ENCODE data around the gene PI4K2A. TPM values are rescaled to one million over a fixed set of nuclear protein-coding genes. Genes with fewer than 3 reads are reported as not detected.
"Not testable (repeated sequence)": the region's sequence is repeated elsewhere in the genome, so short reads cannot be mapped to it uniquely, and the experiment has no call there.

Gene PI4K2A
- total RNA-seq, 2 experiments from 2014 or later = 8.9 to 9.5 TPM

DNA sequence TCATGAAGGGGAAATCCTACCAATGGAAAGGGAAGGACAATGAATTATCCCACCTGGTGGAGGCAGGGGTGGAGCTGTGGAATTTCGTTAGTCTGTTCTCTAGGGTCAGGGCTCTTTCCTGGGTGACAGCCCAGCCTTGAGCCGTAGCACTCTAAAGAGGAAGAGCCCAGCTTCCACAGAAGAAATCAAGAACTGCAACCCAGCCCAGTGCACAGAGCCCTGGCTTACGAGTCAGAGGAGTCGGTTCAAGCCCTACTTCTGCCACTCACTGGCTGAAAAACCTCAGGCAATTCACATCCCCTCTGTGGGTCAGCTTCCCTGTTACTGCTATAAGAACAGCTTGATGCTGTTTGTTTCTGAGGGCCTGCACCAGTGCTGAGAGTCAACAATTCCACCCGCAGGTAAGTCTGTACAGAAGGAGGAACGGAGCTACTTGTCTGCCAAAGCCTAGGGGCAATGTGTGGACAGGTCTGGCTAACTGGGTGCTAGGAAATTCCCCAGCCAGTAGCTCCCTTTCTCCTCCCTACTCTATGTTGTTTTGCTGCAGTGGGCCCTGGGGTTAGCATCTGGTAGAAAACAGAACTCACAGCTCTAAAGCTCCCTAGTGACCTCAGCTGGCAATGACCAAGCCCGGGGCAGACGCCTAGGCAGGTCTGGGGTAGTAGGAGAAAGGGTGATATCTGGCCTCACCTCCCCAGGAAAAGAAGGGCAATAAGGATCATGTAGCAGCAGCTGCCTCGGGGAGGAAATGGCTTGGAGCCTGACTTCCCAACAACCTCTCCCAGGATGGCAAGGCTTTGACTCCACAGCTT is 43.3 kb downstream of the PI4K2A start:
- no peak for DNase-seq
- ChIA-PET CTCF (interaction anchor here (0.7 to 7.5 kb wide), 6 partner anchors 18 to 111 kb away, joined by 3 to 59 read pairs (median 5); partner anchors contain the start of gene ZFYVE27), POLR2A (no interaction called here)
- no peak for ATAC-seq
- no peaks in the 10 kb centered on the region for H3K9me3 Mint-ChIP-seq (ENCODE audit: insufficient read depth)
- no peak overlapping the region for H3K4me3 Mint-ChIP-seq
- H3K4me1 Mint-ChIP-seq (ENCODE audit: low read depth) = peaks cover 17% of the 10 kb centered on the region
- no peak overlapping the region for H3K27ac Mint-ChIP-seq
- no peaks in the 10 kb centered on the region for H3K27me3 Mint-ChIP-seq (ENCODE audit: low read depth)
- no peaks in the 10 kb centered on the region for H3K36me3 Mint-ChIP-seq (ENCODE audit: low read depth)

DNA sequence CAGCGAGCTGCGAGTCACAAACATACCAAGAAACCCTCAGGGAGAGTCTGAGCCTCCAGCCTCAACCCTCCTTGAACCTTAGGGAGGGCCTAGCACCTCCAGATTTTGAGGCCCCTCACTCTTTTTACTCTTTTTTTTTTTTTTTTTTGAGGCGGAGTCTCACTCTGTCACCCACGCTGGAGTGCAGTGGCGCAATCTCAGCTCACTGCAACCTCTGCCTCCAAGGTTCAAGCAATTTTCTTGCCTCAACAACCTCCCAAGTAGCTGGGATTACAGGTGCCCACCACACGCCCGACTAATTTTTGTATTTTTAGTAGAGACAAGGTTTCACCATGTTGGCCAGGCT is 43.9 kb downstream of the PI4K2A start:
- ATAC-seq; DNase-seq; POLR2A ChIA-PET; H3K4me3 Mint-ChIP-seq; H3K27ac Mint-ChIP-seq; H3K36me3 Mint-ChIP-seq (ENCODE audit: low read depth); H3K27me3 Mint-ChIP-seq (ENCODE audit: low read depth); H3K9me3 Mint-ChIP-seq (ENCODE audit: insufficient read depth): not testable (repeated sequence)
- CTCF ChIA-PET = interaction anchor here (1.2 to 7.5 kb wide), 4 partner anchors 18 to 52 kb away, joined by 4 to 59 read pairs (median 12); partner anchors contain the start of gene ZFYVE27
- H3K4me1 Mint-ChIP-seq (ENCODE audit: low read depth) = peaks cover 17% of the 10 kb centered on the region

DNA sequence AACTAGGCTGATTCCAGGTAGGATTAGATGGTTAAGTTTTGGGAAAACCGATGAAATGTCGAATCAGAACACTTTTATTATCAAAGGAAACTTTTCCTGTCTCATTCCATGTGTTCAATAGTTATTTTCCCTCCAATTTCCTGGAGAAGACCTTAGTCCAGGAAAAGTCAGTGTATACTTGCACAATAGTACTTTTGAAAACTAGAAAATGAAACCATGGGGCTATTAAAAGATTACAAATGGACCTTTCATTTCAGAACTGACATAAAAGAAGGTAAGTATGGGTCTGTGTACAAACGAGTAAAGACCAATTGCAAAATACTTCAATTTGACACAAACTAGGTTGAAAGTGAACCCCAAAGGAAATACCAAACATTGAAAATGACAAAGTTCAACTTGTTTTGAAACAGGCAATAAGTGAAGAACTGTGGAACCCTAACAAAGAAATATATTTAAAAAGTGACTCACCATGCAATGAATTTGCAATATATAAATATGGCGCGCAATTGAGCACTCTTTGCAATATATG is 44.5 kb downstream of the PI4K2A start:
- H3K27ac Mint-ChIP-seq = no peak overlapping the region
- no peaks in the 10 kb centered on the region for H3K27me3 Mint-ChIP-seq (ENCODE audit: low read depth)
- CTCF ChIA-PET = interaction anchor here (1.3 to 7.5 kb wide), 3 partner anchors 17 to 185 kb away, joined by 4 to 59 read pairs (median 18); no protein-coding TSS in a partner anchor
- H3K36me3 Mint-ChIP-seq (ENCODE audit: low read depth) = no peaks in the 10 kb centered on the region
- peaks cover 17% of the 10 kb centered on the region for H3K4me1 Mint-ChIP-seq (ENCODE audit: low read depth)
- no peak for DNase-seq
- POLR2A ChIA-PET = interaction anchor here (0.8 kb wide), 1 partner anchor 52 kb away, joined by 4 read pairs; the partner anchor contains the start of gene ZFYVE27
- ATAC-seq = no peak
- no peak overlapping the region for H3K4me3 Mint-ChIP-seq
- H3K9me3 Mint-ChIP-seq (ENCODE audit: insufficient read depth) = no peaks in the 10 kb centered on the region

DNA sequence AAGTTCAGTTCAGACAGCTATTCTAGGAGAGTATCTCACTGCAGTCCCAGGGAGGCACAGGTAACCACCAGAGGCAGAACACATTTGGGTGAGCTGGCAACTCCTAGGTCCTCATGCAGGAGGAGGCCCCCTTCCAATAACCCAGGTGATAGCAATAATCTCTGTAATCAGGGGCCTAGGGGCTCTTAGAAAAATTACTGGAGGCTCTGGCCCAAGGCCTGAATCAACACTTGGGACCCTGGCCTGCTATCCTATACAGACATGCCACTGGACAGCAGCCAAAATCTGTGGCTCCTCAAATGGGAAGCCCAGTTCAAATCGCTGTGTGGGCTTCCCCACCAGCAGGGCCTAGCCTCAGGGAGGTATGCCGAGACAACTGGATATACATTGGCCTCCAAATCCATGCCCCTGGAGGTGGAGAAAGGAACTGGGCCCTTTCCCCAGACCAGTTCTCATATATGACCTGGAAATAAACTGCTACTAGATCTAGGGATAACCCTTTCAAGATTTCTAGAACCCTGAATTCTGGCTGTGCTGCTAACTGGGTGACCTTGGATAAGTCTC is 45.0 kb downstream of the PI4K2A start:
- H3K9me3 Mint-ChIP-seq (ENCODE audit: insufficient read depth) = no peaks in the 10 kb centered on the region
- H3K36me3 Mint-ChIP-seq (ENCODE audit: low read depth) = no peaks in the 10 kb centered on the region
- H3K27ac Mint-ChIP-seq = no peak overlapping the region
- ATAC-seq (no peak), DNase-seq (no peak)
- H3K4me3 Mint-ChIP-seq = no peak overlapping the region
- POLR2A ChIA-PET = interaction anchor here (0.8 to 1.1 kb wide), 2 partner anchors 49 to 51 kb away, joined by 3 to 4 read pairs; partner anchors contain the start of gene ZFYVE27
- no peaks in the 10 kb centered on the region for H3K27me3 Mint-ChIP-seq (ENCODE audit: low read depth)
- CTCF ChIA-PET = interaction anchor here (0.7 to 7.5 kb wide), 10 partner anchors 9 to 184 kb away, joined by 3 to 59 read pairs (median 4); no protein-coding TSS in a partner anchor
- H3K4me1 Mint-ChIP-seq (ENCODE audit: low read depth) = peaks cover 17% of the 10 kb centered on the region

DNA sequence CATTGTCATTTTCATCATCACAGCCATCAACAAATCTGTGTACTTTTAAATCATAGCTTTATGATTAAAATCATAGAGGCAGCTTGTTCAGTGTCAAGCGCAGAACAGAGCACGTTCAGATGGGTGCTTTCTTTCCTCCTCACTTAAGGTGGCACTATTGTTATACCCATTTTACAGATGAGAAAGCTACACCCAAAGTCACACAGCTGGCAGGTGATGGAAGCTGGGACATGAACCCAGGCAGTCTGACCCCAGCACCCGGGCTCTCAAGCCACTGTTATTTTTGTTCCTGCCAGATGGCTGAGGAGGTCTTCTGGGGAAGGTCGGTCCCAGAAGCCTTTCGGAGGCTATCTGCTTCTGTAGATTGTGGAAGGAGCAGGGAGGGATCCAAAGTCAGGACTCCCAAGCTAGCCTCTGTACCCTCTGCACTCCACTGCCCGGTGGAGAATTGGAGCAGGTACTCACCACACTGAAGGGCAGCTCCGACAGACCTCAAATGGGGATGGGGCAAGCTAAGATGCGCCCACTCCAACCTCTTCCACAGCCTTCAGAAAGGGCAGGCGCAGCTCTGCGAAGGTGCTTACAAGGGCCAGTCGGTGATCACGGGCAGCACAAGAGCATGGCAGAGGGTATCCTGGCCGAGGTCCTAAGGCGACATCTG is 46.0 kb downstream of the PI4K2A start:
- Mint-ChIP-seq H3K4me3 (peak overlapping the region; percentile 82), H3K9me3 (ENCODE audit: insufficient read depth) (no peaks in the 10 kb centered on the region), H3K27me3 (ENCODE audit: low read depth) (no peaks in the 10 kb centered on the region), H3K27ac (peak overlapping the region; percentile 61), H3K4me1 (ENCODE audit: low read depth) (peaks cover 17% of the 10 kb centered on the region), H3K36me3 (ENCODE audit: low read depth) (no peaks in the 10 kb centered on the region)
- peak; percentile 25 for DNase-seq
- POLR2A ChIA-PET = interaction anchor here (0.7 to 1.6 kb wide), 5 partner anchors 8 to 48 kb away, joined by 3 to 7 read pairs (median 5); no protein-coding TSS in a partner anchor
- CTCF ChIA-PET = interaction anchor here (0.7 to 7.5 kb wide), 20 partner anchors 9 to 111 kb away, joined by 3 to 59 read pairs (median 4); partner anchors contain the start of genes MARVELD1, PI4K2A, SFRP5 and ZFYVE27
- ATAC-seq = no peak

DNA sequence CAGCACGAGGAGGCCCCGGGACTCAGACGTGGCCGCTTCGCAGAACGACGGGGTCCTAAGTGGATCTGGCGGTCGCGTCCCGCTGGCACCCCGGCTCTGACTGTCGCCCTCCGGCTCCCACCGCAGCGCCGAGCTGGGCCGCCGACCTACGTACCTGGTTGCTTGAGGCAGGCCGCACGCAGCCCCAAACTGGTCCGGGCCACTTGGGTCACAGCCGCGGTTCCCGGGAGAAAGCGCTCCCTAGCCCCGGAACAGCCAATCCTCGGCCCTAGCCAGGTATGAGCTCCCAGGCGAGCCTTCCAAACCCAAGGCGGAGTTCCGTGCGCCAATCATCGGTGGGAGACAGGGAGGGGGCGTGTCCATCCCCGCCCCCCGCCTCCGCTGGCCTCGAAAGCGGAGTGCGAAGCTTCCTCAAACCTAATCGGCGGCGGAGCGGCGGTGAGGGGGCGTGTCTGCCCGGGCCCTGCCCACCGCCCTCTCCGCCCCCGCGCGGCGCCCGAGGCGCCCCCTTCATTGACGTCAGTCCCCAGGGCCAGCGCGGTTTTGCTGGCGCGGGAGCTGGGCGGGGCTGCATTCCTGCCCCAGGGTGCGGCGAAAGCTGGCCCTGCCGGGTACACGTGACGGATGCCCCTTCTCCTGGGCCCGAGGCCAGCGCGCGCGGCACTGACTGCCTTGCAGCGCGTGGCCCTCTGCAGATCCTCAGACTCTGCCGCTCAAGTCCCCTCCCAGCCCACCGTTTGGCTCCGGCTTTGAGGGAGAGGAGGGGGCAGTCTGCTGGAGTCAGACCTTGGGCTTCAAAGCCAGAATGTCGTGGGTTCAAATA is 46.7 kb downstream of the PI4K2A start, which contains the start of gene AVPI1:
AVPI1 (minus strand) TSS at position 280 of the 823 bp plus-strand sequence. CDS start 7,336 bp downstream, outside the sequence.
- ATAC-seq (peak; percentile 97), DNase-seq (peak; percentile 95)
- CTCF ChIA-PET = interaction anchor here (0.7 to 7.5 kb wide), 21 partner anchors 8 to 182 kb away, joined by 3 to 59 read pairs (median 5); partner anchors contain the start of genes MARVELD1, PI4K2A, SFRP5 and ZFYVE27
- peaks cover 17% of the 10 kb centered on the region for H3K4me1 Mint-ChIP-seq (ENCODE audit: low read depth)
- H3K27me3 Mint-ChIP-seq (ENCODE audit: low read depth) = no peaks in the 10 kb centered on the region
- POLR2A ChIA-PET = interaction anchor here (0.7 to 1.6 kb wide), 6 partner anchors 9 to 48 kb away, joined by 3 to 7 read pairs (median 4); no protein-coding TSS in a partner anchor
- peak within 1 kb of the TSS; percentile 82 for H3K4me3 Mint-ChIP-seq
- H3K36me3 Mint-ChIP-seq (ENCODE audit: low read depth) = no peaks in the 10 kb centered on the region
- H3K9me3 Mint-ChIP-seq (ENCODE audit: insufficient read depth) = no peaks in the 10 kb centered on the region
- H3K27ac Mint-ChIP-seq = peak within 1 kb of the TSS; percentile 74

DNA sequence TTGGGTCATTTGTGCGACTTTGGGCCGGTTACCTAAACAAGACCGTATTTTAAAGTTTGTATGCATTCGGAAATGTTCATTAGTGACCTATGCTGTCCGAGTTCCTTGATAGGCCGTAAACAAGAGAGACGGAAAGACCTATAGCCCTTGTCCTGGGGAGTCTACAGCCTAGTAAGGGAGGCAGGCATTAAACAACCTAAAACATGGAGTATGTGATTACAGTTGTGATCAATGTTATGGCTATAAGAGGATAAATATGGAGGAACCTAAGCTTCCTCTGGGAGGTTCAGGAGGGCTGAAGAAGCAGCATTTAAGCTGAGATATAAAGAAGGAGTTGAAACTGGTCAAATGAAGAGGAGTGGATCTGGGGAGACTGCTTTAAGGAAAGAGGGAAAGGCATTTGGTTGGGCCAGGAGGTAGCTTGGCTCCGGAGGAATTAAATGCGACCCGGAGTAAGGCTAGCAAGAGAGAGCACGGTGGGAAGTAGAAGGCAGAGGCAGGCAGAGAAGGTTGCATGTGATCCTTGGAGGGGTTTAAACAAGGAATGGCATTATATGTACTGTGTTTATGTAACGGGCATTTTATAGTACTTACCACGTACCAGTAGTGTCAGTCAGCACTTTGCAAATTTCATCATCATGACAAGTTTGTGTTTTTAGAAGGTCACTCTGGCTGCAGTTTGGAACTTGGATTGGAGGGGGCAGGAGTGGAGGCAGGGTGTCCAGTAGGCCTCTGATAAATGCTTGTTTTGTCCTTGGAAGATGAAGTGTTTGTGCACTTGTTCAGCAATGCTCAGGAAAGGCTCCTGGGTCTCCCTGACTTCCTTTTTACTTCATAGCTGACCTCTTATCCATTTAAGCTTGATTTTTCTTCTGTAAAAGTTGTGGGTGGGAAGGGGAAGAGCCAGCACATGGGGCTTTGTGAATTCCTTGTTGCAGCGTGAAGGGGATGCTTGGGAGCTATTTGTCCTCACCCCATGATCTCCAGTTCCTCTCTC is 47.6 kb downstream of the PI4K2A start:
- H3K4me1 Mint-ChIP-seq (ENCODE audit: low read depth) = peaks cover 17% of the 10 kb centered on the region
- no peaks in the 10 kb centered on the region for H3K36me3 Mint-ChIP-seq (ENCODE audit: low read depth)
- DNase-seq = no peak
- ATAC-seq = no peak
- CTCF ChIA-PET = interaction anchor here (0.7 to 7.5 kb wide), 15 partner anchors 7 to 181 kb away, joined by 3 to 59 read pairs (median 5); partner anchors contain the start of genes MARVELD1 and PI4K2A
- H3K27me3 Mint-ChIP-seq (ENCODE audit: low read depth) = no peaks in the 10 kb centered on the region
- POLR2A ChIA-PET = interaction anchor here (0.9 to 1.6 kb wide), 4 partner anchors 9 to 47 kb away, joined by 3 to 7 read pairs (median 6); no protein-coding TSS in a partner anchor
- no peaks in the 10 kb centered on the region for H3K9me3 Mint-ChIP-seq (ENCODE audit: insufficient read depth)
- peak overlapping the region; percentile 74 for H3K27ac Mint-ChIP-seq
- H3K4me3 Mint-ChIP-seq = peak overlapping the region; percentile 82

DNA sequence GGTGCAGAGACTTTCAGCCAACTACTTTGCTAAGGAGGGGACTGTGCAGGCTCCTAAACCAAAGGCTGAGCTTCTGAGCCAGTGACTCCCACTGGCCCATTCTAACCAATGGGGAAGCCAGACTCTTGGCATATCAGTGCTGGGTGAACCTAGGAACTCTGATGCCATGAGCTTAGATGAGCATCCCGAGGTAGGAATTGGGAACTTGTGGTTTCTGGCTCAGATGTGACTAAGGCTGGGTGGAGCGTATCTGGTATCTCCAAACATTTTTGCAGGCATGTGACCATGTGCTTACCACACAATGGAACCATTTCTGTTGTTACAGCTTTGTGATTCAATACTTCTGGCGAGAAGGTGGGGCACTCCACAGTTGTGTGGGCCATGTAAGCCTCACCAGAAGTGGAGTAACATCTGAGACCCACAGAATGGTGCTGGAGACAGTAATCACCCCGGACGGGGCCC is 49.1 kb downstream of the PI4K2A start:
- Mint-ChIP-seq H3K9me3 (ENCODE audit: insufficient read depth) (no peaks in the 10 kb centered on the region), H3K4me1 (ENCODE audit: low read depth) (peaks cover 17% of the 10 kb centered on the region), H3K27ac (no peak overlapping the region), H3K27me3 (ENCODE audit: low read depth) (peaks cover 3% of the 10 kb centered on the region), H3K4me3 (no peak overlapping the region), H3K36me3 (ENCODE audit: low read depth) (no peaks in the 10 kb centered on the region)
- ChIA-PET CTCF (interaction anchor here (1.4 to 7.5 kb wide), 2 partner anchors 12 to 20 kb away, joined by 5 to 59 read pairs; no protein-coding TSS in a partner anchor), POLR2A (no interaction called here)
- ATAC-seq = no peak
- no peak for DNase-seq

DNA sequence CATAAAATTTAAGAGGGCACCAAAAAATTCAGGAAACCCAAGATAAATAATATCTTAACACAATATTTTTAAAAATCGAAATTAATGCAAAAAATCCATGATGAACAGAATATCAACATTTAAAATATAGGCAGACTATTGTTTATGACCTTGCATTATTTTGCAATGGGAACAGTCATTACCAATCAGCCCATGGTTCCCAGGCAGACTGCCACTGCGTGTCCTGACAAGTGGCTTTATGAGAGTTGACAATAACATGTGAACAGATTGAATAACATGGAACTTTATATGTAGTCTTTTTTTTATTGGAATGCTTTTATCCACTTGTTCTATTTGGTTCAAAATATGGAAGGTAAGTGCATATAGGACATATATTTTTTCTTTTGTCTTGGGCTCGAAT is 49.7 kb downstream of the PI4K2A start:
- DNase-seq (no peak), ATAC-seq (no peak)
- CTCF ChIA-PET = interaction anchor here (1.4 to 2.8 kb wide), 2 partner anchors 12 to 19 kb away, joined by 5 to 15 read pairs; no protein-coding TSS in a partner anchor
- Mint-ChIP-seq H3K27ac (no peak overlapping the region), H3K9me3 (ENCODE audit: insufficient read depth) (no peaks in the 10 kb centered on the region), H3K4me1 (ENCODE audit: low read depth) (peaks cover 14% of the 10 kb centered on the region), H3K36me3 (ENCODE audit: low read depth) (no peaks in the 10 kb centered on the region), H3K27me3 (ENCODE audit: low read depth) (peaks cover 4% of the 10 kb centered on the region), H3K4me3 (no peak overlapping the region)
- POLR2A ChIA-PET = no interaction called here
